Uterus (tissue), 2 donors: ENCODE results near the gene CAND1.
"Not testable (repeated sequence)": the region's sequence is repeated elsewhere in the genome, so short reads cannot be mapped to it uniquely, and the experiment has no call there.

Source experiments
- CTCF ChIP-seq, 4 experiments: fragments of 200-600 bp in 2 of 4; fragments of 450-650 bp in 2 of 4; sonication (generic) in 2 of 4; IDR thresholded peaks; one replicate each; pipeline ENCODE4 v1.5.1; 2016 to 2019; ENCODE audit warnings: antibody characterized with exemption in 4 of 4, mild to moderate bottlenecking in 2 of 4, moderate library complexity in 1 of 4
- POLR2A ChIP-seq, 2 donors: fragments of 450-650 bp; IDR thresholded peaks; one replicate each; pipeline ENCODE4 v1.6.1; 2016; ENCODE audit warnings: antibody characterized with exemption in 2 of 2, mild to moderate bottlenecking in 1 of 2, moderate library complexity in 1 of 2

DNA sequence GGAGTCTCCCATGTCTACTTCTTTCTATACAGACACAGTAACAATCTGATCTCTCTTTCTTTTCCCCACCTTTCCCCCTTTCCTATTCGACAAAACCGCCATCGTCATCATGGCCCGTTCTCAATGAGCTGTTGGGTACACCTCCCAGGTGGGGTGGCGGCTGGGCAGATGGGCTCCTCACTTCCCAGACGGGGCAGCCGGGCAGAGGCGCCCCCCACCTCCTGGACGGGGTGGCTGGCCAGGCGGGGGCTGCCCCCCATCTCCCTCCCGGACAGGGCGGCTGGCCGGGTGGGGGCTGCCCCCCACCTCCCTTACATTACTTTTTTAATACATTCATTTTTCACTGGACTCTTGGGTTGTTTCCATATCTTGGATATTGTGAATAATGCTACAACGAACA is 71.9 kb downstream of the CAND1 start:
- TF ChIP-seq POLR2A, CTCF (IDR thresholded peaks at IDR 0.05): not testable (repeated sequence)
